ENCODE measurements around the gene RNU1-2.
"Not testable (repeated sequence)": the region's sequence is repeated elsewhere in the genome, so short reads cannot be mapped to it uniquely, and the experiment has no call there.

The RNU1-2 gene

GRCh38 chr1:16892978-16893525, 2.7 kb upstream of the RNU1-2 start:
- not testable (repeated sequence) for H3K9me3 ChIP-seq (ENCODE audit: low read length); H3K4me3 ChIP-seq (ENCODE audit: low read depth in 1 of 2, low read length in 2 of 2); H3K27ac ChIP-seq (ENCODE audit: low read depth, low read length); H3K9ac ChIP-seq (ENCODE audit: low read length); H3K27me3 ChIP-seq (ENCODE audit: control insufficient read depth in 1 of 2, insufficient read depth in 2 of 2, low read length in 2 of 2); H3K36me3 ChIP-seq (ENCODE audit: insufficient read depth, low read length)
- H3K4me1 ChIP-seq (ENCODE audit: insufficient read depth, low read length): peaks cover 10% of the 10 kb centered on the region

DNA sequence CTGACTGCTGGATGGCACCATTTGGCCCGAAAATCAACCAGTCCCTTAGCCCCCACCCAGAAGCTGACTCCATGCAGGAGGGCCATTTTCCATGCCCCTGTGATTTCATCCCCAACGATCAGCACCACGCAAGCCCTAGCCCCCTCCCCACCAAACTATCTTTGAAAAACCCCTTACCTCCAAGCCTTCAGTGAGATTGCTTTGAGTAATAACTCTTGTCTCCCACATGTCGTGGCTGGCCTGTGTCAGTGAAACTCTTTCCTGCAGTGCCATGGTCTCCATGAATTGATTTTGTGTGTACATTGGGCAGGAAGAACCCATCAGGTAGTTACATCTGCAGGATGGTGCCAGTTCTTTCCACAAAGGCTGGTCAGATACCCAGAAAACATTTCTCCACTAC, 2.0 kb upstream of the RNU1-2 start:
- H3K36me3 ChIP-seq (ENCODE audit: insufficient read depth, low read length); H3K4me3 ChIP-seq (ENCODE audit: low read depth in 1 of 2, low read length in 2 of 2); H3K27ac ChIP-seq (ENCODE audit: low read depth, low read length); H3K9me3 ChIP-seq (ENCODE audit: low read length); H3K9ac ChIP-seq (ENCODE audit: low read length); H3K27me3 ChIP-seq (ENCODE audit: control insufficient read depth in 1 of 2, insufficient read depth in 2 of 2, low read length in 2 of 2): not testable (repeated sequence)
- H3K4me1 ChIP-seq (ENCODE audit: insufficient read depth, low read length): peaks cover 10% of the 10 kb centered on the region

- H3K27me3 ChIP-seq (ENCODE audit: control insufficient read depth in 1 of 2, insufficient read depth in 2 of 2, low read length in 2 of 2); H3K9me3 ChIP-seq (ENCODE audit: low read length); H3K36me3 ChIP-seq (ENCODE audit: insufficient read depth, low read length); H3K27ac ChIP-seq (ENCODE audit: low read depth, low read length); H3K9ac ChIP-seq (ENCODE audit: low read length); H3K4me3 ChIP-seq (ENCODE audit: low read depth in 1 of 2, low read length in 2 of 2): not testable (repeated sequence)
- peaks cover 10% of the 10 kb centered on the region for H3K4me1 ChIP-seq (ENCODE audit: insufficient read depth, low read length)
These were observed 1.4 kb upstream of the RNU1-2 start for GRCh38 chr1:16894338-16894737.

DNA sequence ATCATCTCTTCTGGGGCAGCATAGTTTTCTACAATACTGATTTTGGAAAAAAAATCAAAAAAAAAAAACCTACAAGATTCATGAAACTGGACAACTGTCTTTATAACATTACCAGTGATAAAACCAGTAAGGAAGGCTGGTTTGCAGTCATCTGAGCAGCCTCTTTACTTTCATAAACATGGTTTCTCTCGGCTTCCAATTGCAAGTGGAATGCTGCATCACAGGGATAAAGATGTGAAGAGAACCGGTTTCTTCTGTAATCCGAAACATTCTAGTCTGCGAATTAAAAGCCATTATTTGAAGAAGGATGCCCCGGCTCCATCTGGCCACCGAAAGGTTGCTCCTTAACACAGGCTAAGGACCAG, 565 bp upstream of the RNU1-2 start:
- not testable (repeated sequence) for H3K4me1 ChIP-seq (ENCODE audit: insufficient read depth, low read length); H3K27me3 ChIP-seq (ENCODE audit: control insufficient read depth in 1 of 2, insufficient read depth in 2 of 2, low read length in 2 of 2); H3K4me3 ChIP-seq (ENCODE audit: low read depth in 1 of 2, low read length in 2 of 2); H3K27ac ChIP-seq (ENCODE audit: low read depth, low read length); H3K9ac ChIP-seq (ENCODE audit: low read length); H3K9me3 ChIP-seq (ENCODE audit: low read length); H3K36me3 ChIP-seq (ENCODE audit: insufficient read depth, low read length)

- peak overlapping the region; percentile 49 for H3K9ac ChIP-seq (ENCODE audit: low read length)
- not testable (repeated sequence) for H3K9me3 ChIP-seq (ENCODE audit: low read length); H3K36me3 ChIP-seq (ENCODE audit: insufficient read depth, low read length); H3K4me1 ChIP-seq (ENCODE audit: insufficient read depth, low read length); H3K27me3 ChIP-seq (ENCODE audit: control insufficient read depth in 1 of 2, insufficient read depth in 2 of 2, low read length in 2 of 2)
- H3K4me3 ChIP-seq (ENCODE audit: low read depth in 1 of 2, low read length in 2 of 2): peak overlapping the region in 1 of 2 donors; percentile 42
- peak overlapping the region; percentile 78 for H3K27ac ChIP-seq (ENCODE audit: low read depth, low read length)
These were observed 706 bp downstream of the RNU1-2 start for GRCh38 chr1:16896316-16897055.

GRCh38 chr1:16897653-16898052, 1.9 kb downstream of the RNU1-2 start:
- not testable (repeated sequence) for H3K4me1 ChIP-seq (ENCODE audit: insufficient read depth, low read length); H3K36me3 ChIP-seq (ENCODE audit: insufficient read depth, low read length); H3K9ac ChIP-seq (ENCODE audit: low read length); H3K27me3 ChIP-seq (ENCODE audit: control insufficient read depth in 1 of 2, insufficient read depth in 2 of 2, low read length in 2 of 2); H3K4me3 ChIP-seq (ENCODE audit: low read depth in 1 of 2, low read length in 2 of 2); H3K27ac ChIP-seq (ENCODE audit: low read depth, low read length); H3K9me3 ChIP-seq (ENCODE audit: low read length)

- H3K9me3 ChIP-seq (ENCODE audit: low read length); H3K27me3 ChIP-seq (ENCODE audit: control insufficient read depth in 1 of 2, insufficient read depth in 2 of 2, low read length in 2 of 2); H3K4me3 ChIP-seq (ENCODE audit: low read depth in 1 of 2, low read length in 2 of 2); H3K36me3 ChIP-seq (ENCODE audit: insufficient read depth, low read length); H3K27ac ChIP-seq (ENCODE audit: low read depth, low read length); H3K9ac ChIP-seq (ENCODE audit: low read length): not testable (repeated sequence)
- peaks cover 12% of the 10 kb centered on the region for H3K4me1 ChIP-seq (ENCODE audit: insufficient read depth, low read length)
These were observed 2.5 kb downstream of the RNU1-2 start for GRCh38 chr1:16898298-16898697.

DNA sequence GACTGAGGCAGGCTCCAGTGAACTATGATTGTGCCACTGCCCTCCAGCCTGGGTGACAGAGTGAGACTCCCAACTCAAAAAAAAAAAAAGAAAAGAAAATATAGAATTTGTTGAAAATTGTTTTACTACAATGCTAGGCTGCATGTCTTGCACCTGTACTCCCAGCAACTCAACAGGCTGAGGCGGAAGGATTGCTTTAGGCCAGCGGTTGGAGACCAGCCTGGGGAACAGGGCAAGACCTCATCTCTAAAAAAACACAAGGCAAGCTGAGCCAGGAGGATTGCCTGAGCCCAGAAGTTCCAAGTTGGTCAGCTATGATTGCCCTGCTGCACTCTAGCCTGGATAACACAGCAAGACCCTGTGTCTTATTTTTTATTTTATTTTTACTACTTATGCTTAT, 3.2 kb downstream of the RNU1-2 start:
- H3K9ac ChIP-seq (ENCODE audit: low read length); H3K36me3 ChIP-seq (ENCODE audit: insufficient read depth, low read length); H3K27me3 ChIP-seq (ENCODE audit: control insufficient read depth in 1 of 2, insufficient read depth in 2 of 2, low read length in 2 of 2); H3K9me3 ChIP-seq (ENCODE audit: low read length); H3K4me3 ChIP-seq (ENCODE audit: low read depth in 1 of 2, low read length in 2 of 2); H3K27ac ChIP-seq (ENCODE audit: low read depth, low read length): not testable (repeated sequence)
- H3K4me1 ChIP-seq (ENCODE audit: insufficient read depth, low read length): peaks cover 17% of the 10 kb centered on the region

- Histone ChIP-seq H3K27me3 (ENCODE audit: control insufficient read depth in 1 of 2, insufficient read depth in 2 of 2, low read length in 2 of 2) (no peaks in the 10 kb centered on the region), H3K4me1 (ENCODE audit: insufficient read depth, low read length) (peaks cover 24% of the 10 kb centered on the region), H3K27ac (ENCODE audit: low read depth, low read length) (no peak overlapping the region), H3K9me3 (ENCODE audit: low read length) (no peaks in the 10 kb centered on the region), H3K4me3 (ENCODE audit: low read depth in 1 of 2, low read length in 2 of 2) (no peak overlapping the region), H3K36me3 (ENCODE audit: insufficient read depth, low read length) (no peaks in the 10 kb centered on the region), H3K9ac (ENCODE audit: low read length) (no peak overlapping the region)
These were observed 5.0 kb downstream of the RNU1-2 start for GRCh38 chr1:16900751-16901150.

GRCh38 chr1:16901371-16901770, 5.6 kb downstream of the RNU1-2 start:
- not testable (repeated sequence) for H3K27me3 ChIP-seq (ENCODE audit: control insufficient read depth in 1 of 2, insufficient read depth in 2 of 2, low read length in 2 of 2); H3K36me3 ChIP-seq (ENCODE audit: insufficient read depth, low read length); H3K4me3 ChIP-seq (ENCODE audit: low read depth in 1 of 2, low read length in 2 of 2); H3K27ac ChIP-seq (ENCODE audit: low read depth, low read length); H3K9ac ChIP-seq (ENCODE audit: low read length); H3K9me3 ChIP-seq (ENCODE audit: low read length)
- peaks cover 28% of the 10 kb centered on the region for H3K4me1 ChIP-seq (ENCODE audit: insufficient read depth, low read length)

GRCh38 chr1:16903054-16903453, 7.3 kb downstream of the RNU1-2 start:
- no peaks in the 10 kb centered on the region for H3K27me3 ChIP-seq (ENCODE audit: control insufficient read depth in 1 of 2, insufficient read depth in 2 of 2, low read length in 2 of 2)
- H3K9me3 ChIP-seq (ENCODE audit: low read length): no peaks in the 10 kb centered on the region
- peak overlapping the region; percentile 65 for H3K9ac ChIP-seq (ENCODE audit: low read length)
- no peak overlapping the region for H3K4me3 ChIP-seq (ENCODE audit: low read depth in 1 of 2, low read length in 2 of 2)
- H3K36me3 ChIP-seq (ENCODE audit: insufficient read depth, low read length): no peaks in the 10 kb centered on the region
- peaks cover 22% of the 10 kb centered on the region for H3K4me1 ChIP-seq (ENCODE audit: insufficient read depth, low read length)
- H3K27ac ChIP-seq (ENCODE audit: low read depth, low read length): peak overlapping the region; percentile 97

GRCh38 chr1:16903458-16903796, 7.6 kb downstream of the RNU1-2 start:
- H3K27ac ChIP-seq (ENCODE audit: low read depth, low read length): peak overlapping the region; percentile 97
- no peaks in the 10 kb centered on the region for H3K27me3 ChIP-seq (ENCODE audit: control insufficient read depth in 1 of 2, insufficient read depth in 2 of 2, low read length in 2 of 2)
- no peaks in the 10 kb centered on the region for H3K9me3 ChIP-seq (ENCODE audit: low read length)
- peak overlapping the region; percentile 65 for H3K9ac ChIP-seq (ENCODE audit: low read length)
- H3K36me3 ChIP-seq (ENCODE audit: insufficient read depth, low read length): no peaks in the 10 kb centered on the region
- H3K4me3 ChIP-seq (ENCODE audit: low read depth in 1 of 2, low read length in 2 of 2): peak overlapping the region in 1 of 2 donors; percentile 71
- peaks cover 22% of the 10 kb centered on the region for H3K4me1 ChIP-seq (ENCODE audit: insufficient read depth, low read length)

Data from muscle layer of colon (tissue), 2 donors.